Caki2 (cell line): ENCODE measurements around the gene DDX28. TPM values are rescaled to one million over a fixed set of nuclear protein-coding genes. Genes with fewer than 3 reads are reported as not detected.
"Not testable (repeated sequence)": the region's sequence is repeated elsewhere in the genome, so short reads cannot be mapped to it uniquely, and the experiment has no call there.

Source experiments
- DNase-seq: peaks from one replicate; pipeline ENCODE4 v3.0.0-alpha.2; 2015; ENCODE audit warnings: low read depth
- in situ Hi-C: cut with HindIII; loops from 2 replicates; pipeline ENCODE4 v1.10.0; 2016; ENCODE audit warnings: low sequenced_read_pairs, low pct_unique_long_range_greater_than_20kb, mixed read lengths
- total RNA-seq: library from RNA; depleted of rRNA; stranded (reverse); fragments of >200 nt; shearing (Covaris generic); gene quantifications from 2 replicates; pipeline ENCODE4 v1.2.3, GENCODE V29; 2014; ENCODE audit warnings: low replicate concordance; rRNA removed

Gene DDX28
- total RNA-seq, 1 experiment from 2014 or later, result 21.6 TPM

DNA sequence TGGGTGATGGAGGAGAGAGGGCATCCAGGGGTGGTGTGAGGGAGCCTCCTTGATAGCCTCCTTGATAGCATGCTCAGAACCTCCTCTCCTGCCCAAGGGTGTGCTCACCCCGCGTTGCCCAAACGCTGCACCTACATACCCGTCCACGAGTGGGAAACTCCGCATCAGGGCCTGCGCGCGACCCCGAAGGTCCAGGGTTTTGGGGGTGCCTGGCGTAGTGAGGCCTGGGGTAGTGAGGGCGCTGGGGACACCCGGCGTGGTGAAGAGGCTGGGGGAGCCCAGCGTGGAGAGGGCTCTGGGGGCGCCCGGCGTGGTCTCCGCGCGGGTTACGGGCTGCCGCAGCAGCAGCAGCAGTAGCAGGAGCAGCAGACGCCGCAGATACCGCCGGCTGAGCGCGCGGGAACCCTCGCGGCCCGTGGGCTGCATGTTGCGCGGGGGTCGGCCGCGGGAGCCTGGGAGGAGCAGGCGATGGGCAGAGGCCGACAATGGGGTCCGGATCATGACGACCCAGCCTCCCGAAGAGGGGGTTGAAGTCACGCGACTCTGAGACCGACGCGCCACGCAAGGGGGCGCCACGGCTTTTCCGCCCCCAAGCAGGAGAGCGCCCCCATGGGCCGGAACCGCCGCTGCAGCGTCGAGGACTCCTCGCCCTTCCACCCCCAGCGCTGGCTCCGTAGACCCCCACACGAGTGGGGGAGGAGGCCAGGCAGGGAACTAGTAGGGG is 42.9 kb downstream of the DDX28 start, which contains the start of gene DPEP3:
TSS of gene DPEP3 (minus strand) at position 545 of the 724 bp plus-strand sequence. CDS start at position 426, 119 bp downstream.
- in situ Hi-C loops, result no loop called here
- DNase-seq, result no peak

DNA sequence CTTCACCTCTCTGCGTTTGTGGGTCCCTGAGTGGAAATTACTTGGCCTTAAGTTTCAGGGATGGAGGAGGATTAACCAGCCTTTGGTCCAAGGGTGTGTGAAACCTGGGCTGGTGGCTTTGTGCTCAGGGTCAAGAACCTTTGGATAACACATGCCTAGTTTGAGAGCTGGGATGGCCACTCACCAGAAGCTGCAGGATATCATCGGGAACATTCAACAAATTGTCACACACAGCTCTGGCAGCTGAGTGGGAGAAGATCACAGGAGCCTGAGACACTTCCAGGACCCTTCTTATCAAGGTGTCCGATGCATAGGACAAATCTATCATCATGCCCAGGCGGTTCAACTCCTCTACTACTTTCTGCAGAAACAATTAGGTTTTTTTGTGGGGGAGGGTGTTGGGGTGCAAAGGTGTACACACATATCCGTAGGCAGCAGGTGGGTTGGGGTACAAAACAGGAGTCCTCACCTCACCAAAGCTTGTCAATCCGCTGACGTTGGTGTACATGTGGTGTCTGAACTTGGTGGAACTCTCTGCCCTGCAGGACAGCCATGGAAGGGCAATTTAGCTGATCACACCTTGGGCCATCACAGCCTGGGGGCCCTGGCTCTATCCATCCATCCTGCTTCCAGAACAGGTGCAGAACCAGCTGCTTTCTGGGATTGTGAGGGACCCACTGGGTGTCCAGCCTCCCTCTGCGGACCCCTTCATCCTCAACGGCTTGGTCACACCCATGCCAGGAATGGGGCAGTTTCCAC is 45.4 kb downstream of the DDX28 start:
- in situ Hi-C loops, result no loop called here
- DNase-seq, result no peak

DNA sequence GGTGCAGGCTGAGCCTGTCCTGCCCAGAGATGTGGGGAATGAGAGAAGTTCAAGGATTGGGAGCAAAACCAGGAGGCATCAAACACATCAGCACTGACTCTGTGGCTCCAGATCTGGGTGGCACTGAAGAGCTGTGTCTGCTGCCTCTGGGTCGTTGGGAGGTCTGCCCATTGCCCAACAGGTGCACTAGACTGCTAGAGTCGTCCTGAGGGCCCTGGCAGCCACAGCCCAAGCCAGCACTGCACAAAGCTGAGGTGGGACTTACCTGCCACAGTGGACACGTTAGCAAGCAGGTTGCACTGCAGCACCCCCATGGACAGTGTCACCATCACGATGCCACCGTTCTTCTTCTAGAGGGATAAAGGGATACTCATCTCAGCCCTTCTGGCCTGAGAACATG is 46.0 kb downstream of the DDX28 start:
- DNase-seq, result no peak
- in situ Hi-C loops, result no loop called here

DNA sequence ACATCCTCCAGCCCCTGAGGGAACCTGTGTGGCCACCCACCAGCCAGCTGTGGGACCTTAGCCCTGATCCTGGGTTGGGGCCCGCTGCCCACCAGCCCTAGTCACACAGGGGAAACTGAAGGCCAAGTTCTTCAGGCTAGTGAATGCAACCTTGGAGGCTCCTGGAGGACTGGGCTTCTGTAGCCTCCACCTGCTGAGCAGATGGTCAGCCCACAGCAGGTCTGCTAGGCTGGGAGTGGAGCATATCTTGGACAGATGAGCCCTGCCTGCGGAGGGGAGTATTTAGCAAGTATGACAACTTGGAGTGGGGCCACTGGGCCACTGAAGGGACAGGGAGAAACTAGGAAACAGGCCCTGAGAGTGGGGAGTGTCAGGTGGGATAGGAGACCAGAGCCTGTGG is 46.8 kb downstream of the DDX28 start:
- DNase-seq, result no peak

DNA sequence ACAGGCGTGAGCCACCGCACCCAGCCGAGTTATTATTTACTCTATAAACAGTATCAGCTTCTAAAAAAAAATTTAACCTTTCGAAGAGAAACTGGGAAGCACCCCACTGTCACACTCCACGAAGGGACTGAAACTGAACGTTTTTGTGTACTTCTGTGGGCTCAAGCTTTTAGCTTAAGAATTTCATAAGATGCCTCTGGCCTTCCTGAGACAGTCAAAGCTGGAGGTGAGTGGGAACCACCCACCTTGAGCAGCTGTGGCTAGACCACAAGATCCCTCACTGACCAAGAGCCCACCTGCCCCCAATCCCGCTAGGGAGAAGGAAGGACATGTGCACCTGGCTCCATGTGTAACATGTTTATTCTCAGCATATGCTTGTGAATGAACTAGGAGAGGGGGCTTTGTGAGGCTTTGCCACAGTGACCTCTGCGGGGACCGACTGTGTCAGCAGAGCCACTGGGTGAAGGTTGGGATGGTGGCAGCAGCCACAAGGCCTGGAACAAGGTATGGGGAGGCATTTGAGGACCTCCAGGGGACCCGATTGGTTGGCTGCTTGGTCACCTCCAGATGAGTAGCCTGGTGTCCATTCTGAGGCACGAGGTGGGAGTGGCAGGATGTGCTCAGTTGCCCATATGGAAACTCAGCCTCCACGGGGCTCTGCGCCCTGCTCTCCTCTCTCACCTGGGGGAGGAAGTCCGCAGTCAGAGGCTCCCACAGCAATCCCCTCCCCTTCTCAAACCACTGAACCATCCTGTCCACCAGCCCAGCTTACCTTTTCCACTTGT is 47.5 kb downstream of the DDX28 start:
- in situ Hi-C loops, result no loop called here
- DNase-seq, result no peak

More for the DNA sequence above, 46.8 kb downstream of the DDX28 start:
- in situ Hi-C loops, result no loop called here

DNA sequence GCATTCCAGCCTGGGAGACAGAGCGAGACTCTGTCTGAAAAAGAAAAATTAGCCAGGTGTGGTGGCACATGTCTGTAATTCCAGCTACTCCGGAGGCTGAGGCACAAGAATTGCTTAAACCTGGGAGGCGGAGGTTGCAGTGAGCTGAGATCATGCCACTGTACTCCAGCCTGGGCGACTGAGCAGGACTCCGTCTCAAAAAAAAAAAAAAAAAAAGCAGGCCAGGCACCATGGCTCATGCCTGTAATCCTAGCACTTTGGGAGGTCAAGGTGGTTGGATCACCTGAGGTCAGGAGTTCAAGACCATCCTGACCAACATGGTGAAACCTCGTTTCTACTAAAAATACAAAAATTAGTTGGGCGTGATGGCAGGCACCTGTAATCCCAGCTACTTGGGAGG is 50.7 kb downstream of the DDX28 start:
- in situ Hi-C loops, DNase-seq: not testable (repeated sequence)

DNA sequence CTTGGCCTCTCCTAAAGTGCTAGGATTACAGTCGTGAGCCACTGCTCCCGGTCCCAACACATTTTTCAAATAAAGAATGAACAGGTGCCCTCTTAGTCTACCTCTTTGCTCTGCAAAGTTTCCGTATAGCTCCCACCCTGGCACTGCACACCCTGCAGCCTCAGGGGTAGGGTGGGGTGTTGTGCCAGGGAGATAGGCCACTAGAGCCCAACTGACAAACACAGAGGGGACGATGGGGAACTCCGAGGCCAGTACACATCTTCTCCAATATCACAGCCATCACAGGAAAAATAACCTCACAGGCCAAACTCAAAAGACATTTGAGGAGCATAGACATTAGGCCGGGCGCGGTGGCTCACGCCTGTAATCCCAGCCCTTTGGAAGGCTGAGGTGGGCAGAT is 51.9 kb downstream of the DDX28 start:
- in situ Hi-C loops, result no loop called here
- no peak for DNase-seq

Other genes with a start within 250 kb of the DDX28 start
- gene RANBP10, start 216.7 kb downstream of the DDX28 start, total RNA-seq, result 2.9 and 3.7 TPM in 2 replicates
- 0.20 and 0.38 TPM in 2 replicates for gene TSNAXIP1, start 216.3 kb downstream of the DDX28 start, total RNA-seq
- 42.3 and 56.6 TPM in 2 replicates for gene THAP11, start 180.9 kb downstream of the DDX28 start, total RNA-seq
- gene NUTF2, start 176.3 kb downstream of the DDX28 start, total RNA-seq, result 240 and 242 TPM in 2 replicates
- 14.4 and 24.4 TPM in 2 replicates for gene CENPT, start 175.5 kb downstream of the DDX28 start, total RNA-seq
- gene EDC4, start 150.2 kb downstream of the DDX28 start, total RNA-seq, result 43.7 and 46.6 TPM in 2 replicates
- 0.84 and 23.3 TPM in 2 replicates for gene NRN1L, start 138.3 kb downstream of the DDX28 start, total RNA-seq
- gene PSKH1, start 130.0 kb downstream of the DDX28 start, total RNA-seq, result 18.0 and 25.9 TPM in 2 replicates
- 1.1 TPM in 1 of 2 replicates, not detected in the other for gene CTRL, start 91.4 kb downstream of the DDX28 start, total RNA-seq
- gene PSMB10, start 86.4 kb downstream of the DDX28 start, total RNA-seq, result 28.8 and 62.9 TPM in 2 replicates
- gene LCAT, start 79.1 kb downstream of the DDX28 start, total RNA-seq, result 1.7 and 4.6 TPM in 2 replicates
- 19.8 and 49.8 TPM in 2 replicates for gene SLC12A4, start 54.6 kb downstream of the DDX28 start, total RNA-seq
- gene DPEP3, start 42.7 kb downstream of the DDX28 start, total RNA-seq, result not detected in 2 replicates
- not detected in 2 replicates for gene DPEP2, start 23.7 kb downstream of the DDX28 start, total RNA-seq
- gene DPEP2NB, start 7.3 kb downstream of the DDX28 start, total RNA-seq, result not detected in 2 replicates
- 17.5 and 29.2 TPM in 2 replicates for gene DUS2, start 52 bp upstream of the DDX28 start, total RNA-seq
- 15.9 and 20.6 TPM in 2 replicates for gene NFATC3, start 62.1 kb upstream of the DDX28 start, total RNA-seq
- gene ESRP2, start 212.9 kb upstream of the DDX28 start, total RNA-seq, result not detected in 2 replicates
- 43.0 and 61.5 TPM in 2 replicates for gene PLA2G15, start 222.1 kb upstream of the DDX28 start, total RNA-seq
- 13.9 and 21.4 TPM in 2 replicates for gene SLC7A6, start 241.3 kb upstream of the DDX28 start, total RNA-seq